ENCODE results near the gene OTUB2.
A peak's percentile ranks its signal among the peaks of the same experiment; 100 is the strongest.

OTUB2 gene

DNA sequence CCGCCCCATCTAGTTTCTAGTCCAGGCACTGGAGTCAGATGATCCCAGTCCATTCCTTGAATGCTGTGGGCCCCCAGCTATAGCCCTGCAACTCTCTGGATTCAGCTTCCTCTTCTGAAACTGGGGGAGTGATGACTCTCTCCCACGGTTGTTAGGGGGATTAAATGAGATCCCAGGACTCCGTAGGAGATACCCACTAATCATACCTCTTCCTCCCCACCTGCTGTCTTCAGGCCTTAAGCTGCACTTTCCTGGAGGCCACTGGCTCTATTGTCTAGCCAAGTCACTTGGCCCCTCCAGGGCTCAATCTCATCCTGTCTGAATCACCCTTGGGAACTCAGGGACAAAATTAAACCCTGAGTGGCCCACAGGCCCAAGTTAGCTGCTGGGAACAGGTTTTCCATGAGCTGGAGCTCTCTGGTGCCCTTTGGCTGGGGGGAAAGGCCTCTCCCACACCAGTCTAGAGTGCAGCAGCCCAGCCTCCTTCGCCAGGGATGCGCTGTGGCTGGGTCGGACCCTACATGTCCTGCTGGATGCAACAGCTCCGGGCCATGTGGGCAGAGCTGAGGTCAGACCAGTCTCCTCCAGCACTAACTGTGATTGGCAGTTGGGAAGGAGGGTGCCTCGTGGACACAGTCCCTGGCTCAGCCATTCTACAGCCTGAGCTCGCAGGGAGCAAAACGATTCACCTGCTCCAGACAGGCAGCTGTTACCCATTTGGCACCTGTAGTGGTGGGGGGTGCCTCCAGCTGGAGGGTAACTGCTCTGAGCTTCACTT is 43.7 kb upstream of the OTUB2 start:
- DNase-seq (ENCODE audit: low read depth in 1 of 2, low spot score in 1 of 2): no peak
- H3K27ac ChIP-seq (replicated peaks): no peak overlapping the region
- H3K27me3 ChIP-seq (ENCODE audit: insufficient read depth, poor library complexity, severe bottlenecking): peaks cover 3% of the 10 kb centered on the region
- H3K4me3 ChIP-seq (replicated peaks; ENCODE audit: insufficient read depth, low read length): no peak overlapping the region
- TF ChIP-seq GABPA (IDR thresholded peaks at IDR 0.05; ENCODE audit: low read depth) (no peak), REST (IDR thresholded peaks at IDR 0.05; ENCODE audit: insufficient replicate concordance, low read depth) (no peak), SPI1 (IDR thresholded peaks at IDR 0.05; ENCODE audit: borderline replicate concordance, low read depth) (no peak), POLR2AphosphoS5 (IDR thresholded peaks at IDR 0.05; ENCODE audit: low read depth) (no peak)
- TF ChIP-seq, protein P1, sequence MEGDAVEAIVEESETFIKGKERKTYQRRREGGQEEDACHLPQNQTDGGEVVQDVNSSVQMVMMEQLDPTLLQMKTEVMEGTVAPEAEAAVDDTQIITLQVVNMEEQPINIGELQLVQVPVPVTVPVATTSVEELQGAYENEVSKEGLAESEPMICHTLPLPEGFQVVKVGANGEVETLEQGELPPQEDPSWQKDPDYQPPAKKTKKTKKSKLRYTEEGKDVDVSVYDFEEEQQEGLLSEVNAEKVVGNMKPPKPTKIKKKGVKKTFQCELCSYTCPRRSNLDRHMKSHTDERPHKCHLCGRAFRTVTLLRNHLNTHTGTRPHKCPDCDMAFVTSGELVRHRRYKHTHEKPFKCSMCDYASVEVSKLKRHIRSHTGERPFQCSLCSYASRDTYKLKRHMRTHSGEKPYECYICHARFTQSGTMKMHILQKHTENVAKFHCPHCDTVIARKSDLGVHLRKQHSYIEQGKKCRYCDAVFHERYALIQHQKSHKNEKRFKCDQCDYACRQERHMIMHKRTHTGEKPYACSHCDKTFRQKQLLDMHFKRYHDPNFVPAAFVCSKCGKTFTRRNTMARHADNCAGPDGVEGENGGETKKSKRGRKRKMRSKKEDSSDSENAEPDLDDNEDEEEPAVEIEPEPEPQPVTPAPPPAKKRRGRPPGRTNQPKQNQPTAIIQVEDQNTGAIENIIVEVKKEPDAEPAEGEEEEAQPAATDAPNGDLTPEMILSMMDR (IDR thresholded peaks at IDR 0.05; ENCODE audit: insufficient read depth, low read length): no peak

- Histone ChIP-seq H3K4me3 (replicated peaks; ENCODE audit: insufficient read depth, low read length) (no peak overlapping the region), H3K27me3 (ENCODE audit: insufficient read depth, poor library complexity, severe bottlenecking) (peaks cover 4% of the 10 kb centered on the region), H3K27ac (replicated peaks) (no peak overlapping the region)
- TF ChIP-seq, protein P1 (IDR thresholded peaks at IDR 0.05; ENCODE audit: insufficient read depth, low read length): no peak
- TF ChIP-seq GABPA (IDR thresholded peaks at IDR 0.05; ENCODE audit: low read depth): no peak
- TF ChIP-seq POLR2AphosphoS5 (IDR thresholded peaks at IDR 0.05; ENCODE audit: low read depth): no peak
- TF ChIP-seq REST (IDR thresholded peaks at IDR 0.05; ENCODE audit: insufficient replicate concordance, low read depth): no peak
- TF ChIP-seq SPI1 (IDR thresholded peaks at IDR 0.05; ENCODE audit: borderline replicate concordance, low read depth): no peak
- no peak for DNase-seq (ENCODE audit: low read depth in 1 of 2, low spot score in 1 of 2)
Observed at GRCh38 chr14:93984070-93984469, 42.1 kb upstream of the OTUB2 start.

DNA sequence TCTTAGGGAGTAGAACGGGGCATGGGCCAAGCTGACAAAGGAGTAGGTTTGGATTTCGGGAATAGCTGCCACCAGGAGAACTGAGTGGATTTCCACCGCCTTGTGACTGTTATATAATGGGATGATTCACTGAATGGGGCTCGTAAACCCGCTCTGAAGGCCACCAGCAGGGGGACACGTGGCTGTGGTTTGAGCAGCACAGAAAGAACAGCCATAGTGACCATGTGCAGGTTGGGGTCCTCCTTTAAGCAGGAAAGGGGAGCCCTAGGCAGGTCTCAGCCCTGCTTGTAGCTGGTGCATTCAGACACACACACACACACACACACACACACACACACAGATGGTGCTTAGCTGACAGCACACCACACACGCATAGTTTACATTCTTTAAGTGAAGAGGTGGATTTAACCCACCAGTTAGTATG is 41.1 kb upstream of the OTUB2 start:
- Histone ChIP-seq H3K4me3 (replicated peaks; ENCODE audit: insufficient read depth, low read length) (no peak overlapping the region), H3K27ac (replicated peaks) (no peak overlapping the region), H3K27me3 (ENCODE audit: insufficient read depth, poor library complexity, severe bottlenecking) (peaks cover 4% of the 10 kb centered on the region)
- TF ChIP-seq, protein P1 (IDR thresholded peaks at IDR 0.05; ENCODE audit: insufficient read depth, low read length): peak; percentile 26
- no peak for TF ChIP-seq REST (IDR thresholded peaks at IDR 0.05; ENCODE audit: insufficient replicate concordance, low read depth)
- DNase-seq (ENCODE audit: low read depth in 1 of 2, low spot score in 1 of 2): peak in 1 of 2 experiments; percentile 14
